ENCODE data around the gene SIK1. TPM values are rescaled to one million over a fixed set of nuclear protein-coding genes. Genes with fewer than 3 reads are reported as not detected.

The SIK1 gene
- 0.30 and 9.1 TPM in 2 replicates for total RNA-seq

GRCh38 chr21:43426404-43427241, at the start of gene SIK1:
Gene SIK1, minus strand, starts transcription at chr21:43427131. Its CDS starts 953 bp downstream, at chr21:43426178.

Other genes with a start within 250 kb of the SIK1 start
- 1.6 and 1.7 TPM in 2 replicates for gene HSF2BP, start 232.4 kb upstream of the SIK1 start, total RNA-seq
- gene RRP1B, start 232.4 kb upstream of the SIK1 start, total RNA-seq: 39.0 and 46.5 TPM in 2 replicates

All from epithelial cell of umbilical artery (primary cell).